Measurements from ENCODE around the gene TNFRSF13B.
"Not testable (repeated sequence)": the region's sequence is repeated elsewhere in the genome, so short reads cannot be mapped to it uniquely, and the experiment has no call there.

DNA sequence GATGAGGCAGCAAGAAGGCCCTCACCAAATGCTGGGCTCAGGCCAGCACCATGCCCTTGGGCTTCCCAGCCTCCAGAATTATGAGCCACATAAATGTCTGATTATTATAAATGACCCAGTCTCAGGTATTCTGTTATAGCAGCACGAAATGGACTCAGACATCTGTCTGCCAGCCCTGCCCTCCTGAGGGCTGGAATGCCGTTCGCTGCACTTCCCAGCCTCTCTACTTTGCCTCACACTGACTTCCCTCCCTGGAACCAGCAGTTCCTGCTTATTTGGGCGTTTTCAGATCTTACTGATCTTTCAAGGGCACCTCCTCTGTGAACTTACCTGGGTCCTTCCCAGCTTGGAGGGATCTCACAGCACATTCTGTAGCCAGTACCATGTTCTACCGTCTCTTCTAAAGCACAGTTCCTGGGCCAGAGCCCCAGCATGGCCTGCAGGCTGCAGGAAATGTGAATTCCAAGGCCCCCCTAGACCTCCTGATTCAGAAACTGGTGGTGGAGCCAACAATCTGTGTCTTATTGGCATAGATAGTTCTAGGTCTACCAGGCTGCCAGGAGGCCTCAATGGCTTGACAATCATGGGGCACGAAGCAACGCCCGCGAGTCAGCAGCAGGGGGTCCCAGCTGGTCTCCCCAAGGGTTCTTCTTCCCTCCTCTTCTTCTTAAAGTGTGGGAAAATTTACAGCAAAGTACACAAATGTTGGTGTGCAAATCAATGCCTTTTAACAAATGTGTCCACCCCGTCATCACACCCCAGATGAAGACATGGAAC lies 36.9 kb upstream of the TNFRSF13B start:
- TF ChIP-seq CTCF, POLR2A (IDR thresholded peaks at IDR 0.05): not testable (repeated sequence)

All from uterus (tissue), 2 donors.